Neuron (in vitro differentiated cells): ENCODE measurements around the gene DNAH7.

ENCODE experiments used
- H2AFZ ChIP-seq: one replicate; pipeline ENCODE4 v1.6.1; 2013; ENCODE audit warnings: low read depth, mild to moderate bottlenecking, inconsistent platforms, low read length, moderate library complexity
- H3K27me3 ChIP-seq: one replicate; pipeline ENCODE4 v1.6.1; 2013; ENCODE audit warnings: low read length; ENCODE audit not compliant: insufficient read depth
- H3K36me3 ChIP-seq: one replicate; pipeline ENCODE4 v1.6.1; 2013; ENCODE audit warnings: low read length; ENCODE audit not compliant: insufficient read depth
- H3K4me1 ChIP-seq: one replicate; pipeline ENCODE4 v1.6.1; 2013; ENCODE audit warnings: low read length; ENCODE audit not compliant: insufficient read depth
- H3K4me3 ChIP-seq: 2 replicates; pipeline ENCODE4 v1.5.1; 2013; ENCODE audit warnings: mild to moderate bottlenecking, low read length, moderate library complexity
- H3K9me3 ChIP-seq: one replicate; pipeline ENCODE4 v1.6.1; 2013; ENCODE audit warnings: low read length

Gene DNAH7

GRCh38 chr2:195863121-195863520 is 205.5 kb downstream of the DNAH7 start:
- Histone ChIP-seq H2AFZ (no peak overlapping the region), H3K4me3 (no peak overlapping the region), H3K9me3 (no peaks in the 10 kb centered on the region), H3K4me1 (no peaks in the 10 kb centered on the region), H3K27me3 (no peaks in the 10 kb centered on the region), H3K36me3 (no peaks in the 10 kb centered on the region)

- H3K27me3 ChIP-seq: no peaks in the 10 kb centered on the region
- H3K4me1 ChIP-seq: no peaks in the 10 kb centered on the region
- no peaks in the 10 kb centered on the region for H3K9me3 ChIP-seq
- H3K4me3 ChIP-seq: no peak overlapping the region
- no peaks in the 10 kb centered on the region for H3K36me3 ChIP-seq
- no peak overlapping the region for H2AFZ ChIP-seq
Measured at GRCh38 chr2:195861821-195862220, 206.8 kb downstream of the DNAH7 start.

GRCh38 chr2:195859513-195859912 is 209.1 kb downstream of the DNAH7 start:
- H3K9me3 ChIP-seq: no peaks in the 10 kb centered on the region
- no peaks in the 10 kb centered on the region for H3K4me1 ChIP-seq
- H3K27me3 ChIP-seq: no peaks in the 10 kb centered on the region
- no peaks in the 10 kb centered on the region for H3K36me3 ChIP-seq
- no peak overlapping the region for H3K4me3 ChIP-seq
- H2AFZ ChIP-seq: no peak overlapping the region

- H2AFZ ChIP-seq: no peak overlapping the region
Measured at GRCh38 chr2:195857132-195857531, 211.5 kb downstream of the DNAH7 start.

GRCh38 chr2:195850764-195851163 is 217.9 kb downstream of the DNAH7 start:
- Histone ChIP-seq H3K4me1 (no peaks in the 10 kb centered on the region), H3K27me3 (no peaks in the 10 kb centered on the region), H3K36me3 (no peaks in the 10 kb centered on the region), H3K4me3 (no peak overlapping the region), H3K9me3 (no peaks in the 10 kb centered on the region), H2AFZ (no peak overlapping the region)

More at GRCh38 chr2:195857132-195857531, 211.5 kb downstream of the DNAH7 start:
- no peaks in the 10 kb centered on the region for H3K4me1 ChIP-seq
- H3K9me3 ChIP-seq: no peaks in the 10 kb centered on the region
- H3K27me3 ChIP-seq: no peaks in the 10 kb centered on the region
- H3K36me3 ChIP-seq: no peaks in the 10 kb centered on the region
- no peak overlapping the region for H3K4me3 ChIP-seq

GRCh38 chr2:195848119-195848899 is 220.3 kb downstream of the DNAH7 start:
- Histone ChIP-seq H3K4me1 (no peaks in the 10 kb centered on the region), H3K4me3 (no peak overlapping the region), H3K9me3 (no peaks in the 10 kb centered on the region), H3K36me3 (no peaks in the 10 kb centered on the region), H2AFZ (no peak overlapping the region), H3K27me3 (no peaks in the 10 kb centered on the region)

GRCh38 chr2:195842932-195843331 is 225.7 kb downstream of the DNAH7 start:
- Histone ChIP-seq H3K4me3 (no peak overlapping the region), H2AFZ (no peak overlapping the region), H3K9me3 (no peaks in the 10 kb centered on the region), H3K27me3 (no peaks in the 10 kb centered on the region), H3K4me1 (no peaks in the 10 kb centered on the region), H3K36me3 (no peaks in the 10 kb centered on the region)

GRCh38 chr2:195838002-195838401 is 230.6 kb downstream of the DNAH7 start:
- Histone ChIP-seq H3K27me3 (no peaks in the 10 kb centered on the region), H2AFZ (no peak overlapping the region), H3K4me3 (no peak overlapping the region), H3K36me3 (no peaks in the 10 kb centered on the region), H3K4me1 (no peaks in the 10 kb centered on the region), H3K9me3 (no peaks in the 10 kb centered on the region)

GRCh38 chr2:195836002-195836401 is 232.6 kb downstream of the DNAH7 start:
- no peak overlapping the region for H2AFZ ChIP-seq
- no peaks in the 10 kb centered on the region for H3K27me3 ChIP-seq
- H3K36me3 ChIP-seq: no peaks in the 10 kb centered on the region
- no peak overlapping the region for H3K4me3 ChIP-seq
- H3K4me1 ChIP-seq: peaks cover 4% of the 10 kb centered on the region
- no peaks in the 10 kb centered on the region for H3K9me3 ChIP-seq

- no peaks in the 10 kb centered on the region for H3K9me3 ChIP-seq
- no peak overlapping the region for H3K4me3 ChIP-seq
- H3K27me3 ChIP-seq: no peaks in the 10 kb centered on the region
- no peak overlapping the region for H2AFZ ChIP-seq
- peaks cover 4% of the 10 kb centered on the region for H3K4me1 ChIP-seq
- no peaks in the 10 kb centered on the region for H3K36me3 ChIP-seq
Measured at GRCh38 chr2:195834836-195835235, 233.8 kb downstream of the DNAH7 start.

- Histone ChIP-seq H3K36me3 (no peaks in the 10 kb centered on the region), H3K9me3 (no peaks in the 10 kb centered on the region), H3K27me3 (no peaks in the 10 kb centered on the region), H3K4me1 (peaks cover 4% of the 10 kb centered on the region), H2AFZ (no peak overlapping the region), H3K4me3 (no peak overlapping the region)
Measured at GRCh38 chr2:195830968-195831950, 237.4 kb downstream of the DNAH7 start.

GRCh38 chr2:195824478-195824877 is 244.2 kb downstream of the DNAH7 start:
- Histone ChIP-seq H3K36me3 (no peaks in the 10 kb centered on the region), H2AFZ (no peak overlapping the region), H3K4me3 (no peak overlapping the region), H3K27me3 (no peaks in the 10 kb centered on the region), H3K4me1 (peaks cover 5% of the 10 kb centered on the region), H3K9me3 (no peaks in the 10 kb centered on the region)

- H3K27me3 ChIP-seq: no peaks in the 10 kb centered on the region
- H3K4me1 ChIP-seq: peaks cover 9% of the 10 kb centered on the region
- H2AFZ ChIP-seq: no peak overlapping the region
- H3K4me3 ChIP-seq: no peak overlapping the region
- H3K9me3 ChIP-seq: no peaks in the 10 kb centered on the region
- no peaks in the 10 kb centered on the region for H3K36me3 ChIP-seq
Measured at GRCh38 chr2:195823206-195823605, 245.4 kb downstream of the DNAH7 start.
